Liver (tissue), 9 donors: ENCODE measurements around the gene MFRP. TPM values are rescaled to one million over a fixed set of nuclear protein-coding genes. Genes with fewer than 3 reads are reported as not detected.

Experiments
- DNase-seq: peaks from one replicate; pipeline ENCODE4 v3.0.0-alpha.2; 2017; ENCODE audit warnings: low spot score
- H3K27ac ChIP-seq, 2 donors: one replicate each; pipeline ENCODE4 v1.7.0; 2013; ENCODE audit warnings: inconsistent platforms in 2 of 2, low read length in 2 of 2, control low read depth in 1 of 2, low read depth in 1 of 2, mild to moderate bottlenecking in 1 of 2
- H3K27me3 ChIP-seq, 4 donors: one replicate each; pipeline versions ENCODE4 v1.6.1 to v1.7.0; 2013; ENCODE audit warnings: low read length in 3 of 4, inconsistent platforms in 1 of 4, mild to moderate bottlenecking in 1 of 4, moderate library complexity in 1 of 4; ENCODE audit not compliant: control insufficient read depth in 4 of 4, insufficient read depth in 4 of 4
- H3K36me3 ChIP-seq, 4 donors: one replicate each; pipeline versions ENCODE4 v1.6.1 to v1.7.0; 2013; ENCODE audit warnings: low read length in 3 of 4, mild to moderate bottlenecking in 3 of 4, low read depth in 1 of 4, moderate library complexity in 1 of 4; ENCODE audit not compliant: control insufficient read depth in 4 of 4, insufficient read depth in 3 of 4
- H3K4me1 ChIP-seq, 4 donors: one replicate each; pipeline versions ENCODE4 v1.6.1 to v1.7.0; 2013; ENCODE audit warnings: low read length in 3 of 4, mild to moderate bottlenecking in 3 of 4, moderate library complexity in 1 of 4; ENCODE audit not compliant: control insufficient read depth in 4 of 4, insufficient read depth in 4 of 4
- H3K4me3 ChIP-seq, 3 donors: one replicate each; pipeline versions ENCODE4 v1.6.1 to v1.7.0; 2013; ENCODE audit warnings: low read length in 3 of 3, control low read depth in 1 of 3, low read depth in 1 of 3, mild to moderate bottlenecking in 1 of 3
- H3K9ac ChIP-seq, 2 donors: one replicate each; pipeline ENCODE4 v1.7.0; 2013; ENCODE audit warnings: low read length in 2 of 2, mild to moderate bottlenecking in 2 of 2, moderate library complexity in 2 of 2, control low read depth in 1 of 2, low read depth in 1 of 2
- H3K9me3 ChIP-seq, 4 donors: one replicate each; pipeline versions ENCODE4 v1.6.1 to v1.7.0; 2013; ENCODE audit warnings: low read length in 3 of 4; ENCODE audit not compliant: control insufficient read depth in 4 of 4
- ATF3 ChIP-seq: IDR thresholded peaks from 2 replicates; pipeline ENCODE4 v1.6.1; 2016; ENCODE audit warnings: antibody characterized with exemption
- CTCF ChIP-seq: fragments of 150-350 bp; IDR thresholded peaks from 2 replicates; pipeline ENCODE4 v1.5.1; 2017; ENCODE audit warnings: improper control_type of control experiment, low read depth, low read length; ENCODE audit not compliant: missing input control
- EGR1 ChIP-seq, 2 donors: IDR thresholded peaks; 2 replicates each; pipeline ENCODE4 v1.6.1; 2016 to 2018; ENCODE audit warnings: antibody characterized with exemption in 2 of 2, low read depth in 2 of 2
- FOXA1 ChIP-seq: IDR thresholded peaks from 2 replicates; pipeline ENCODE4 v1.6.1; 2016; ENCODE audit warnings: antibody characterized with exemption
- FOXA2 ChIP-seq: IDR thresholded peaks from 2 replicates; pipeline ENCODE4 v1.6.1; 2016; ENCODE audit warnings: antibody characterized with exemption
- GABPA ChIP-seq, 2 donors: IDR thresholded peaks in 1 of 2; conservative IDR thresholded peaks in 1 of 2; 2 replicates each; pipeline ENCODE4 v1.6.1; 2016; ENCODE audit warnings: antibody characterized with exemption in 2 of 2, mild to moderate bottlenecking in 1 of 2, moderate library complexity in 1 of 2
- HNF4A ChIP-seq, 2 donors: conservative IDR thresholded peaks; 2 replicates each; pipeline ENCODE4 v1.6.1; 2016; ENCODE audit warnings: antibody characterized with exemption in 2 of 2, mild to moderate bottlenecking in 2 of 2
- HNF4G ChIP-seq: IDR thresholded peaks from 2 replicates; pipeline ENCODE4 v1.6.1; 2016; ENCODE audit warnings: antibody characterized with exemption
- JUND ChIP-seq, 2 donors: IDR thresholded peaks; 2 replicates each; pipeline ENCODE4 v1.6.1; 2016; ENCODE audit warnings: antibody characterized with exemption in 2 of 2
- MAX ChIP-seq: IDR thresholded peaks from 2 replicates; pipeline ENCODE4 v1.6.1; 2016; ENCODE audit warnings: antibody characterized with exemption
- NR2F2 ChIP-seq: IDR thresholded peaks from 2 replicates; pipeline ENCODE4 v1.6.1; 2016; ENCODE audit warnings: antibody characterized with exemption
- RAD21 ChIP-seq, 2 donors: IDR thresholded peaks; 2 replicates each; pipeline ENCODE4 v1.6.1; 2016; ENCODE audit warnings: antibody characterized with exemption in 2 of 2, mild to moderate bottlenecking in 2 of 2
- REST ChIP-seq: IDR thresholded peaks from 2 replicates; pipeline ENCODE4 v1.6.1; 2016; ENCODE audit warnings: antibody characterized with exemption, mild to moderate bottlenecking
- SP1 ChIP-seq: IDR thresholded peaks from 2 replicates; pipeline ENCODE4 v1.6.1; 2018; ENCODE audit warnings: antibody characterized with exemption, mild to moderate bottlenecking
- YY1 ChIP-seq: IDR thresholded peaks from 2 replicates; pipeline ENCODE4 v1.6.1; 2016; ENCODE audit warnings: antibody characterized with exemption, mild to moderate bottlenecking
- ZBTB33 ChIP-seq: IDR thresholded peaks from 2 replicates; pipeline ENCODE4 v1.6.1; 2016; ENCODE audit warnings: antibody characterized with exemption
- WGBS: extraction: QIAGEN DNeasy Blood & Tissue Kit; methylation state at CpG from one replicate; pipeline ENCODE4 v1.1.7; 2013; 5-methylcytosine and 5-hydroxymethylcytosine counted together
- polyA plus RNA-seq, 2 donors: library from polyadenylated mRNA; stranded (reverse) in 1 of 2; unstranded in 1 of 2; fragments of 200-250 nt in 1 of 2; fragments of >200 nt in 1 of 2; fragmentation: Nextera tagmentation in 1 of 2; extraction: Ambion mirVana in 1 of 2; gene quantifications; one replicate each; pipeline versions ENCODE4 v1.2.1 to v1.2.3, GENCODE V29; 2013 to 2015
- total RNA-seq, 2 donors: library from RNA; depleted of rRNA; stranded (reverse); fragments of >200 nt; gene quantifications; one replicate each; pipeline ENCODE4 v1.2.3, GENCODE V29; 2014
- donor health status: healthy.
- donor health status: healthy.
- donor health status: healthy.
- donor health status: healthy.
- donor health status: healthy.

MFRP gene
- total and polyA plus RNA-seq, 4 donors: not detected

- Histone ChIP-seq H3K27ac (peak overlapping the region; percentile 57 to 70), H3K4me1 (peaks cover 20 to 83% (median 67%) of the 10 kb centered on the region in 4 donors), H3K36me3 (no peaks in the 10 kb centered on the region), H3K27me3 (no peaks in the 10 kb centered on the region), H3K4me3 (no peak overlapping the region), H3K9ac (no peak overlapping the region), H3K9me3 (no peaks in the 10 kb centered on the region)
- 76% methylated on average over 6 of the region's 6 CpGs for WGBS
- no peak for DNase-seq
- TF ChIP-seq FOXA2 (no peak), HNF4A (conservative IDR thresholded peaks at IDR 0.05) (no peak), NR2F2 (no peak), HNF4G (no peak), YY1 (no peak), ATF3 (no peak), JUND (IDR thresholded peaks at IDR 0.05) (no peak), SP1 (no peak), CTCF (no peak), RAD21 (IDR thresholded peaks at IDR 0.05) (no peak), MAX (no peak), EGR1 (IDR thresholded peaks at IDR 0.05; ENCODE audit: low read depth in 2 of 2) (no peak)
Observed at GRCh38 chr11:119365071-119365591, 18.6 kb upstream of the MFRP start.

GRCh38 chr11:119363851-119364590 lies 17.5 kb upstream of the MFRP start:
- Histone ChIP-seq H3K9ac (peak overlapping the region in 1 of 2 donors; percentile 68), H3K4me1 (peaks cover 20 to 78% (median 61%) of the 10 kb centered on the region in 4 donors), H3K9me3 (no peaks in the 10 kb centered on the region), H3K36me3 (peaks cover 0 to 4% (median 4%) of the 10 kb centered on the region in 4 donors), H3K27me3 (no peaks in the 10 kb centered on the region), H3K27ac (peak overlapping the region; percentile 57 to 80), H3K4me3 (peak overlapping the region; percentile 52 to 73 (median 58))
- 3% methylated on average over 88 of the region's 88 CpGs for WGBS
- peak; percentile 72 for DNase-seq
- TF ChIP-seq FOXA1 (no peak), HNF4G (no peak), FOXA2 (no peak), YY1 (no peak), NR2F2 (no peak), EGR1 (IDR thresholded peaks at IDR 0.05; ENCODE audit: low read depth in 2 of 2) (no peak), RAD21 (IDR thresholded peaks at IDR 0.05) (no peak), MAX (no peak), ZBTB33 (no peak), REST (no peak), SP1 (no peak), GABPA (IDR thresholded peaks at IDR 0.05 in 1 of 2, conservative IDR thresholded peaks at IDR 0.05 in 1 of 2) (no peak), ATF3 (no peak), CTCF (no peak), JUND (IDR thresholded peaks at IDR 0.05) (no peak)
